ENCODE results near the gene PICK1.

GRCh38 chr22:38027487-38027886, 29.7 kb upstream of the PICK1 start:
- TF ChIP-seq POLR2AphosphoS5 (IDR thresholded peaks at IDR 0.05): no peak
- TF ChIP-seq, protein P1, sequence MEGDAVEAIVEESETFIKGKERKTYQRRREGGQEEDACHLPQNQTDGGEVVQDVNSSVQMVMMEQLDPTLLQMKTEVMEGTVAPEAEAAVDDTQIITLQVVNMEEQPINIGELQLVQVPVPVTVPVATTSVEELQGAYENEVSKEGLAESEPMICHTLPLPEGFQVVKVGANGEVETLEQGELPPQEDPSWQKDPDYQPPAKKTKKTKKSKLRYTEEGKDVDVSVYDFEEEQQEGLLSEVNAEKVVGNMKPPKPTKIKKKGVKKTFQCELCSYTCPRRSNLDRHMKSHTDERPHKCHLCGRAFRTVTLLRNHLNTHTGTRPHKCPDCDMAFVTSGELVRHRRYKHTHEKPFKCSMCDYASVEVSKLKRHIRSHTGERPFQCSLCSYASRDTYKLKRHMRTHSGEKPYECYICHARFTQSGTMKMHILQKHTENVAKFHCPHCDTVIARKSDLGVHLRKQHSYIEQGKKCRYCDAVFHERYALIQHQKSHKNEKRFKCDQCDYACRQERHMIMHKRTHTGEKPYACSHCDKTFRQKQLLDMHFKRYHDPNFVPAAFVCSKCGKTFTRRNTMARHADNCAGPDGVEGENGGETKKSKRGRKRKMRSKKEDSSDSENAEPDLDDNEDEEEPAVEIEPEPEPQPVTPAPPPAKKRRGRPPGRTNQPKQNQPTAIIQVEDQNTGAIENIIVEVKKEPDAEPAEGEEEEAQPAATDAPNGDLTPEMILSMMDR (IDR thresholded peaks at IDR 0.05): no peak
